Glutamatergic neuron (in vitro differentiated cells): ENCODE measurements around the gene DYNC1H1. TPM values are rescaled to one million over a fixed set of nuclear protein-coding genes. Genes with fewer than 3 reads are reported as not detected.

Experiments
- DNase-seq: peaks from one replicate; pipeline ENCODE4 v3.0.0; 2022
- H3K27ac Mint-ChIP-seq: one replicate; pipeline ENCODE4 v1.8.0; 2020; ENCODE audit warnings: mild to moderate bottlenecking, mixed read lengths, inconsistent platforms; ENCODE audit not compliant: unreplicated experiment
- H3K27me3 Mint-ChIP-seq: one replicate; pipeline ENCODE4 v1.8.0; 2020; ENCODE audit warnings: mild to moderate bottlenecking, moderate library complexity, mixed read lengths, inconsistent platforms; ENCODE audit not compliant: unreplicated experiment
- H3K36me3 Mint-ChIP-seq: one replicate; pipeline ENCODE4 v1.8.0; 2020; ENCODE audit warnings: mild to moderate bottlenecking, mixed read lengths, inconsistent platforms; ENCODE audit not compliant: unreplicated experiment
- H3K4me1 Mint-ChIP-seq: one replicate; pipeline ENCODE4 v1.8.0; 2020; ENCODE audit warnings: mild to moderate bottlenecking, low read depth, mixed read lengths, inconsistent platforms; ENCODE audit not compliant: unreplicated experiment
- H3K4me3 Mint-ChIP-seq: one replicate; pipeline ENCODE4 v1.8.0; 2020; ENCODE audit warnings: mild to moderate bottlenecking, mixed read lengths, inconsistent platforms; ENCODE audit not compliant: unreplicated experiment
- H3K9me3 Mint-ChIP-seq: one replicate; pipeline ENCODE4 v1.8.0; 2020; ENCODE audit warnings: mild to moderate bottlenecking, moderate library complexity, mixed read lengths, inconsistent platforms; ENCODE audit not compliant: unreplicated experiment
- total RNA-seq: library from RNA; stranded (reverse); fragmentation: NEBNext Ultra II Directional; extraction: Animal tissue kit (Norgen Biotek cat#: 25700); gene quantifications from one replicate; pipeline ENCODE4 v1.2.1, GENCODE V29; 2021; ENCODE audit not compliant: unreplicated experiment
- TF ChIP-seq, protein P1 (sequence below): fragments of 200-600 bp; sonication (generic); IDR thresholded peaks from one replicate; pipeline ENCODE4 v1.5.0; 2021; ENCODE audit not compliant: partially characterized antibody, unreplicated experiment

Gene DYNC1H1
- total RNA-seq, 1 donor from 2014 or later = 2,051 TPM

- no peaks in the 10 kb centered on the region for H3K36me3 Mint-ChIP-seq
- TF ChIP-seq, protein P1, sequence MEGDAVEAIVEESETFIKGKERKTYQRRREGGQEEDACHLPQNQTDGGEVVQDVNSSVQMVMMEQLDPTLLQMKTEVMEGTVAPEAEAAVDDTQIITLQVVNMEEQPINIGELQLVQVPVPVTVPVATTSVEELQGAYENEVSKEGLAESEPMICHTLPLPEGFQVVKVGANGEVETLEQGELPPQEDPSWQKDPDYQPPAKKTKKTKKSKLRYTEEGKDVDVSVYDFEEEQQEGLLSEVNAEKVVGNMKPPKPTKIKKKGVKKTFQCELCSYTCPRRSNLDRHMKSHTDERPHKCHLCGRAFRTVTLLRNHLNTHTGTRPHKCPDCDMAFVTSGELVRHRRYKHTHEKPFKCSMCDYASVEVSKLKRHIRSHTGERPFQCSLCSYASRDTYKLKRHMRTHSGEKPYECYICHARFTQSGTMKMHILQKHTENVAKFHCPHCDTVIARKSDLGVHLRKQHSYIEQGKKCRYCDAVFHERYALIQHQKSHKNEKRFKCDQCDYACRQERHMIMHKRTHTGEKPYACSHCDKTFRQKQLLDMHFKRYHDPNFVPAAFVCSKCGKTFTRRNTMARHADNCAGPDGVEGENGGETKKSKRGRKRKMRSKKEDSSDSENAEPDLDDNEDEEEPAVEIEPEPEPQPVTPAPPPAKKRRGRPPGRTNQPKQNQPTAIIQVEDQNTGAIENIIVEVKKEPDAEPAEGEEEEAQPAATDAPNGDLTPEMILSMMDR = no peak
- no peak for DNase-seq
- H3K9me3 Mint-ChIP-seq = peaks cover 14% of the 10 kb centered on the region
- H3K4me3 Mint-ChIP-seq = no peak overlapping the region
- H3K27ac Mint-ChIP-seq = peak overlapping the region; percentile 85
- H3K27me3 Mint-ChIP-seq = peaks cover 2% of the 10 kb centered on the region
- peaks cover 49% of the 10 kb centered on the region for H3K4me1 Mint-ChIP-seq
These were observed 46.0 kb upstream of the DYNC1H1 start for GRCh38 chr14:101918065-101918989.

DNA sequence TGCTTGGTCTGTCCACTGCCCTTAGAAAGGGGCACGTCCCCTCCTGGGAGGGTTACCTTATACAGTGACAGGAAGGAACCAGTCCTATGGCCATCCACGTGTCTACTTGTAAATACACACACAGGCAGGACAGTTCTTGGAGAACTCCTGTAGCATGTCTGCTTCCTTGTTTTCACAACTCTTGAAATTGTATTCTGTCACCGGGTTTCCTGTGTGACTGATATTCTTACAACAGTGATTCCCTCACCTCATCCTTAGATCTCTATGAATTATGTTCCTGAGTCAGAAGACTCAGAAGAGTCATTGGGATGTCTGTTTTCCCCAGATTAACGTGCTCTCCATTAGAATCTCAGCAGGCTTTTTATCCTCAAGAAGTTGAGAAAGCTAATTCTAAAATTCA lies 44.1 kb upstream of the DYNC1H1 start:
- no peak for DNase-seq
- H3K27ac Mint-ChIP-seq = no peak overlapping the region
- no peaks in the 10 kb centered on the region for H3K27me3 Mint-ChIP-seq
- no peak overlapping the region for H3K4me3 Mint-ChIP-seq
- H3K36me3 Mint-ChIP-seq = no peaks in the 10 kb centered on the region
- TF ChIP-seq, protein P1 = no peak
- H3K4me1 Mint-ChIP-seq = peaks cover 36% of the 10 kb centered on the region
- peaks cover 12% of the 10 kb centered on the region for H3K9me3 Mint-ChIP-seq

GRCh38 chr14:101922866-101923265 lies 41.5 kb upstream of the DYNC1H1 start:
- Mint-ChIP-seq H3K36me3 (no peaks in the 10 kb centered on the region), H3K27me3 (no peaks in the 10 kb centered on the region), H3K27ac (peak overlapping the region; percentile 8), H3K4me1 (peaks cover 16% of the 10 kb centered on the region), H3K9me3 (peaks cover 5% of the 10 kb centered on the region), H3K4me3 (no peak overlapping the region)
- TF ChIP-seq, protein P1 = no peak
- DNase-seq = no peak

GRCh38 chr14:101925152-101925551 lies 39.2 kb upstream of the DYNC1H1 start:
- peaks cover 2% of the 10 kb centered on the region for H3K9me3 Mint-ChIP-seq
- no peak overlapping the region for H3K27ac Mint-ChIP-seq
- TF ChIP-seq, protein P1 = no peak
- H3K4me1 Mint-ChIP-seq = peaks cover 6% of the 10 kb centered on the region
- no peak for DNase-seq
- no peaks in the 10 kb centered on the region for H3K36me3 Mint-ChIP-seq
- no peak overlapping the region for H3K4me3 Mint-ChIP-seq
- no peaks in the 10 kb centered on the region for H3K27me3 Mint-ChIP-seq

DNA sequence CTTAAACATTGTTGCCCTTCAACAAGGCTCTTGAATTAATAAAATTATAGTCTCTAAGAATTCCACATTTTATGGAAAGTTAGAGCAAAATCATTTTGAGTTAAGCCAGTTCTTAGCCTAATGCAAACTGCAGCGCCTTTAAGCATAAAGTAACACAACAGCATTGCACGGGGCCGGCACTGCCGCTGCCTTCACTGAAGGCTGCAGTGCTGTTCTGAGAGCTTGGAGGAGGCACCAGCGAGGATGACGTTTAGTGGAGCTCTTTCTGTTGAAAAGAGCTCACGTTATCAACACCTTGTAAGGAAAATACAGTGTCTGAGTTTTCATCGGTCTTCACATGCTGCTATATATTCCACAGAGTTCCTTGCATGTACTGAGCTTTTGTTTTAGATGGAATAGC lies 38.3 kb upstream of the DYNC1H1 start:
- Mint-ChIP-seq H3K27ac (no peak overlapping the region), H3K27me3 (no peaks in the 10 kb centered on the region), H3K9me3 (peaks cover 2% of the 10 kb centered on the region), H3K4me1 (peaks cover 6% of the 10 kb centered on the region), H3K36me3 (no peaks in the 10 kb centered on the region), H3K4me3 (no peak overlapping the region)
- no peak for DNase-seq
- TF ChIP-seq, protein P1 = no peak
